Epithelial cell of proximal tubule (primary cell): ENCODE results near the gene RTEL1. TPM values are rescaled to one million over a fixed set of nuclear protein-coding genes. Genes with fewer than 3 reads are reported as not detected.

Source experiments
- DNase-seq: peaks from one replicate; pipeline ENCODE4 v3.0.0-alpha.2; 2011; ENCODE audit warnings: low read depth
- H3K4me3 ChIP-seq: 2 replicates; pipeline ENCODE4 v1.5.1; 2011; ENCODE audit warnings: low read depth, mild to moderate bottlenecking, low read length
- total RNA-seq: library from RNA; depleted of rRNA; stranded (reverse); fragments of >200 nt; gene quantifications from 2 replicates; pipeline ENCODE4 v1.2.3, GENCODE V29; 2015
- TF ChIP-seq, protein P1 (sequence below): conservative IDR thresholded peaks from 2 replicates; pipeline ENCODE4 v1.5.1; 2012; ENCODE audit warnings: low read depth, mild to moderate bottlenecking, low read length

RTEL1 gene
- total RNA-seq, 1 donor from 2014 or later: 26.5 TPM

DNA sequence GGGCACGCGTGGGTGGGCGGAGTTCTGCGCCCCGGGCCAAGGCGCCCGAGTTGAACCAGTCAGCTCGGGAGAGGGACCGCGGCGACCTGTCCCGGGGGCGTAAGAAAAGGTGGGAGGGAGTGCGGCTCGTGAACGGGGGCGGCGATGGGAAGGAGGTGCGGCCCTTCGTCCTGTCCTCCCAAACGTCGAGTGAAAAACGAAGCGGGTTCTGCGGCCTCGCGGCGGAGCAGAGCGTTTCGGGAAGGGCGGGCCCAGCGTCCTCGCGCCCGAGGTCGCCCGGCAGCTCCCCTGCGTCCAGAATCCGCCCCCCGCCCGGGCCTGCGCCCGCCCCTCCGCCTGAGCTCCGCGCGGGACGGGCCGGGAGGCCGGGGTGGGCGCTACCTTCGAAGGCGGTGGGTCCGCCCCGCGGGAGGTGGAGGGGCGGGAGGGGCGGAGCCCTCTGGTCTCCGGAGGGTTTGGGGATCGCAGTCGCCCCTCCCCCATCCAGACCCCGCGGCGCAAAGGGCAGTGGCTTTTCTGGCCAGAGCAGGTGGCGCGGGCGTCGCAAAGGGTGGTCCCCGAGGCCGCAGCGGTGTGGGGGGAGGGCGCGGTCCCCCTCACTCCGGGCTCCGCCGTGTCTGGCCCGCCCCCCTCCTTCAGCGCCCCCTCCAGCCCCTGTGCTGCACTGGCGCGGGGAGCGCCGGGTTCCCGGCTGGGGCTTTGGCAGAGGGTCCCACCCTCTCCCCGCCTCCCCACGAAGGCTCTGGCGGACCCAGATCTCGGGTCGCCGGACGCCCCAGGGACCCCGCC lies 5.7 kb upstream of the RTEL1 start:
- peak overlapping the region; percentile 72 for H3K4me3 ChIP-seq
- no peak for DNase-seq
- TF ChIP-seq, protein P1, sequence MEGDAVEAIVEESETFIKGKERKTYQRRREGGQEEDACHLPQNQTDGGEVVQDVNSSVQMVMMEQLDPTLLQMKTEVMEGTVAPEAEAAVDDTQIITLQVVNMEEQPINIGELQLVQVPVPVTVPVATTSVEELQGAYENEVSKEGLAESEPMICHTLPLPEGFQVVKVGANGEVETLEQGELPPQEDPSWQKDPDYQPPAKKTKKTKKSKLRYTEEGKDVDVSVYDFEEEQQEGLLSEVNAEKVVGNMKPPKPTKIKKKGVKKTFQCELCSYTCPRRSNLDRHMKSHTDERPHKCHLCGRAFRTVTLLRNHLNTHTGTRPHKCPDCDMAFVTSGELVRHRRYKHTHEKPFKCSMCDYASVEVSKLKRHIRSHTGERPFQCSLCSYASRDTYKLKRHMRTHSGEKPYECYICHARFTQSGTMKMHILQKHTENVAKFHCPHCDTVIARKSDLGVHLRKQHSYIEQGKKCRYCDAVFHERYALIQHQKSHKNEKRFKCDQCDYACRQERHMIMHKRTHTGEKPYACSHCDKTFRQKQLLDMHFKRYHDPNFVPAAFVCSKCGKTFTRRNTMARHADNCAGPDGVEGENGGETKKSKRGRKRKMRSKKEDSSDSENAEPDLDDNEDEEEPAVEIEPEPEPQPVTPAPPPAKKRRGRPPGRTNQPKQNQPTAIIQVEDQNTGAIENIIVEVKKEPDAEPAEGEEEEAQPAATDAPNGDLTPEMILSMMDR: no peak

DNA sequence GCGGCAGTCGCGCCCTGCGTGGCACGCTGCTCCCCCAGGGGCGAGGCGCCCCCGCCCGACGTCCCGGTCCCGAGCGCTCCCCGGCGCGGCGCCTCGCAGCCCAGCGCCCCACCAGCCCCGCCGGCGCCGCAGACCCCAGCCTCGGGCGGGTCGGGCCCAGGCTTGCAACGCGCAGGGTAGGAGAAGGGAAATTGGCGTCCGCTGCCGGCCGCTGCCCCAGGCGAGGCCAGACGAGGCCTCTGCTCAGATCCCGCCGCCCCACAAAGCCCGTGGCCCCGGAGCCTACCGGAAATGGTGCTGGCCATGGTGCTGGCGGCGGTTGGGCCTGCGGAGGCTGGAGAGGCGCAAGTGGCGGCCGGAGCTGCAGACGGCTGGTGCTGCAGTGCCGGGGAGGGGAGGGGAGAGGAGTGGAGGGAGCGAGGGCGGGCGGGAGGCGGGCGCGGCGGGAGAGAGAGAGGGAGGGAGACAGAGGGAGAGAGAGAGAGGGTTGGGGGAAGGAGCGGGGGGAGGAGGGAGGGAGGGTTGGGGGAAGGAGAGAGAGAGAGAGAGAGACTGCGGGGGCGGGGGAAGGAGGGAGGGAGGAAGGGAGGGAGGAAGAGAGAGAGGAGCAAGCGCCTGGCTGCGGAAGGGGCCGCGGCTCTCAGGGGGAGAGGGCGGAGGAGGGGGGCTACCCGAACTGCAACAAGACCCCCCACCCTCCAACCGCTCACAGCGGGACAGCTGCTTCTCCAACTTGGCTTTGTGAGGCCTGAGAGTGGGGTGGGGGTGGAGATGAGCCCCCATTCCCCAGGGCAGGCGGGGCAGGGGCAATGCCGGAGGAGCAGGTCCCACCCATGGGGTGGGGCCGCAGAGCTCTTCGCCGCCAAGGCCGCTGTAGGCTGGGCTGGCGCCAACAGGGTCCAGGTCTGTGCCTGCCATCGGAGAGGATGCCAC lies 4.8 kb upstream of the RTEL1 start, which contains the start of gene STMN3:
Gene STMN3 (minus strand): TSS at position 384 of the 933 bp plus-strand sequence. CDS start 79 bp downstream, at position 305.
- peak within 1 kb of the TSS; percentile 72 for H3K4me3 ChIP-seq
- TF ChIP-seq, protein P1: no peak
- no peak for DNase-seq

DNA sequence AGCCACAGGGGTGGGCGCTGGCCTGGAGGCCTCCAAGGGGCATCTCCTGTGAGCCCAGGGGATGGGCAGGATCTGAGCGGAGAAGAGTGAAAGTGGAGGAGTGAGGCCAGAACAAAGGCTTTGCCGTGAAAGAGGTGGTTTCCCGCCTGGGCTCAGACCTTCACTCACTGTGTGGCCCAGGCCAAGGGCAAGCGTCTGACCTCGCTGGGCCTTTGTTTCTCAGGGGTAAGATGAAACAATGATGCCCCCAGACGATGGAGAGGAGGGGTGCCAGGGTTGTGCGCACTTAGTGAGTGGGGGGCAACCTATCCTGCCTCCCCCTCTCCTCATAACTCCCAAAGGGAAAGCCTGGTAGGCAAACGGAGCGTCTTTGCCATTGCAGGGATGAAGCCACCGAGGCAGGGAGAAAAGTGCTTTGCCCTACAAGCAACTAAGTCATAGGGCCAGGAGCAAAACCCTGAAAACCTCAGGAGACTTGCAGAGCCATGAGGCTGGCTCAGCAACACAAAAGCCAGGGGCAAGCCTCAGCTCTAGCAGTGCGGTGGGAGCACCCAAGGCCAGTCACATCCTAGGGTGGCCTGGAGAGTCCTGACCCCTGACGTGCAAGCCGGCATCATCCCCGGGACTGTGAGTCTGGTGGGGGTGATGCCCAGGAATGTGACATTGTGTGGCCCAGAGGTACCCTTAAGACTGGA lies 4.0 kb upstream of the RTEL1 start:
- TF ChIP-seq, protein P1: no peak
- H3K4me3 ChIP-seq: peak overlapping the region; percentile 54
- no peak for DNase-seq

DNA sequence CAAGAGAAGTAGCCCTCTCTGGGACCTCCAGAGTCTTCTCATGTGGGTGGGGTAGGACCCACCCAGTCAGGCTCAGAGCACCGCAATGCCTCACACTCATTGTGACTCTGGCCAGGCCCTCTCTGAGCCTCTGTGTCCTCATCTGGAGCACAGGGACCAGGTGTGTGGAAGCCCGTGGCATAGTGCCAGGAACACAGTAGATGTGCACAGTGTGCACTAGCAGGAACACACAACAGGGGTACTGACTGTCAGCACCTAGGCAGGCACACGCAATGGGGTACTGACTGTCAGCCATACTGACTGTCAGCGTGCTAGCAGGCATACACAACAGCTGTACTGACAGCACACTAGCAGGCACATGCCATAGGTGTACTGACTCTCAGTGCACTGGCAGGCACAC lies 2.9 kb upstream of the RTEL1 start:
- no peak overlapping the region for H3K4me3 ChIP-seq
- TF ChIP-seq, protein P1: no peak
- no peak for DNase-seq

DNA sequence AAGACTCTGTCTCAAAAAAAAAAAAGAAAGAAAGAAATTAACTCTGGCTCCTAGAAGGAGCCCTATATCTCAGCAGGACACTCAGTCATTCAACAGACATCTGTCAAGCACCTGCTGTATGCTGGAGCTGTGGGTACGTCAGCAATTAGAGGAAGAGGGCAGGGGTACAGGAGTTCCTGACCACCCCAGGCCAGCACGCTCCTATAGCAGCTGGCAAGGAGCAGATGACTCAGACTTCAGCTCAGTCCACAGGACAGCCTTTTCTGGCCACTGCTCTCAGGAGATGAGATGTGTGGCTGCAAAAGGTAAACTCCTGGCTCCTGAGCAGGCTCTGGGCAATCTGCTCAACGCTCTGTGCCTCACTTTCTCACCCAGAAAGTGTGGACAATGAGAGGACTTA lies 1.7 kb upstream of the RTEL1 start:
- TF ChIP-seq, protein P1: no peak
- no peak for DNase-seq
- no peak overlapping the region for H3K4me3 ChIP-seq

DNA sequence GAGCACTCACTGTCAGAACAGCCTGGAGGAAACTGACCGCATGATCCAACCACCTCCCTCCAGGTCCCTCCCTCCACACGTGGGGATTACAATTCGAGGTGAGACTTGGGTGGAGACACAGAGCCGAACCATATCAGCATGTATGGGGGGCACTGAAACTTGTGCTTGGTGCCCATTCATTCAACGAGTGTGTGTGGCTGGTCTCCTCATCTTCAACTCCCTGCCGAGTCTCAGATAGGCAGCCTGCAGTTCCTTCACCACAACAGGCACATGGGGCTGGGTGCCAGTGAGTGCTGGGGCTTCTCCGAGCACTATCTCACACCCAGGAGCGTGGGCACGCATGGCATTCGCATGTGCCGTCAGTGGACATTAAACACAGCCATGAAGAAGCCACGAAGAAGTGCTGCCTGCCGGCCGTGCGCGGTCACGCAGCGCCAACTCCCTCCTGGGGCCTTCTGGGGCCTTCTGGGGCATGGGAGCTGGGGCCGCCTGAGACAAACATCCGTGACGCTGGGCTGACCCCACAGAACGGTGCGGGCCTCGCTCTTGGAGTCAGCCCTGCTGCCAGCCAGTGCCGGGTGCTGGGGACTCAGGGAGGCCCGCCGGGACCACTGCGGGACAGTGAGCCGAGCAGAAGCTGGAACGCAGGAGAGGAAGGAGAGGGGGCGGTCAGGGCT lies 714 bp upstream of the RTEL1 start:
- peak overlapping the region; percentile 75 for H3K4me3 ChIP-seq
- TF ChIP-seq, protein P1: no peak

More for the DNA sequence above, 714 bp upstream of the RTEL1 start:
- no peak for DNase-seq
